Dedifferentiated amniotic fluid mesenchymal stem cell (primary cell): ENCODE measurements around the gene HNRNPU.

Experiments used
- DNase-seq: peaks from one replicate; pipeline ENCODE4 v3.0.0-alpha.2; 2016; ENCODE audit errors: extremely low spot score

The HNRNPU gene

DNA sequence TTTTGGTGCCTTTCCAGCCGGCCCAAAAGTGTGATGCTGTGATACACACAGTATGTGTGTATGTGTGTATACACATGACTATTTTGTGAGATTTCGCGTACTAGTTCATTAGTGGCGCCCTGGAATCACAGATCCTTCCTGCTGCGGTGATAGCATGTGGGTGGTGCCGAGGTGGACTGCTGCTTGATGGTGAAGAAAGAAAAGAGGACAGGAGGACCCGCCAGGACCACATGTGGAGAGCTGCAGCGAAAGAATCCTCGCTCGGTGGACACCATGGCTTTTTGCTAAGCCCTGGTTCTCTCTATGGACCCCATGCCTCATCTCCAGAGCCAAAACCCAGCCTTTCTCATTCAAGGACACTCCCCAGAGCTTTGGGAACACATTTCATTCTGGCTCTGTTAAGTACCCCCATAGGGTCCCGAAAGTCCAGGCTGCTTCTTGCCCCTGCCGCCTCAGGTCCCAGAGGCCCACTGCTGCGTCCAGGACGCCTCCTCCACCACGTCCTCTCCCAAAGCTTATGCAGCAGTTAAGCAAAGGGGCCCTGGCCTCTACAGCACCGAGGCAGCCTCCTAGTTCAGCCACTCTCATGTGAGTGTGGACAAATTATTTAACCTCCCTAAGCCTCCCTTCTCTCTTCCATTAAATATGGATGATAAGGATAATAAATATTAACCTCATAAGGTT, 61.6 kb downstream of the HNRNPU start:
- DNase-seq: no peak

DNA sequence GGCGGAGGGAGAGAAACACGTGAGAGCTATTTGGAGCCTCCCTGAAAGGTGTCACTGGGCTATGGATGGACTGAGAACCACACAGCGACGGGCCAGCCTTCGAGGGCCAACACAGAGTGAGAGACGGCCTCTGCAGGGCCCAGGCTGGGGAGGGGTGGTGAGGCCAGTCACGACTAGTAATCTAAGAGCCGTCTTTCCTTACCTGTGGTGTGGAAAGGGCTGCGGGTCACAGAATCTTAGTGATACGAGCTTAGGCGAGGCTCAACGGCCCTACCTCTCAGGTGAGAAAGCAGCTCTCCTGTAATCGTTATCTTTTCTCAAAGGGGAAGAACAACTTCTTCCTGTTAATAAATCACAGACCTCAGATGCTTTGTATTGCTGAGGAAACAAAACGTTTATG, 62.3 kb downstream of the HNRNPU start:
- no peak for DNase-seq

DNA sequence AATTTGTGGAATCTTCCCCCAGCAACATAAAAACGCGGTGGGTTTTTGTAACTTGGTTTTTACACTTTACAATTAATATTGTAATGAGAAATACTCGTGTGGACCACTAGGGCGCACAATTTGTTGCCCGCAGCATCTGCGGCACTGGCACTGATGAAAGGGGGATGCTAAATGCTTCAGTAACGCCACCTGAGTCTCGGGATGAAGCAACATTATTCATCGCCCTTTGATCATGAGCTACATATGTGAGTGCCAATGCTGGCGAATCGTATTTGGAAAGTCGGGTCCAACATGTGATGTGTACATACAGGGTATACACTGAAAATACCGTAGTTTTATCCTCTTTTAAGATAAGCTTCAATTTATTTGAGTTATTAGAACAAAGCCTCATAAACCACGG, 63.1 kb downstream of the HNRNPU start:
- no peak for DNase-seq

DNA sequence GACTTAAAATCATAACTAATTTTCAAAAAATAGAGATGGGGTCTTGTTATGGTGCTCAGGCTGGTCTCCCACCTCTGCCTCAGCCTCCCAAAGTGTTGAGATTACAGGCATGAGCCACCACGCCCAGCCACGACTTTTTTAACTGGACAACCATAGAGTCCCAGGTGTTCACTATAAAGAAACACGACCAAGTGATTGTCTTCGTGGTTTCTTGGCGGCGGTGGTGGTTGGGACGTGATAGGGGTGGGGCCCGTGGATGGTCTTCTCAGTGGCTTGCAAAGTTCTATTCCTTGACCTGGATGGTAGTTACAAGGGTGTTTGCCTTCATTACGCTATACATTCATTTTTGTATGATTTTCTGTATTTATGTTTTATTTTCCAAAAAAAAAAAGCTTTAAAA, 63.5 kb downstream of the HNRNPU start:
- no peak for DNase-seq
